HG03460 (cell line): Measurements from ENCODE around the gene SCN1A.
"Not testable (repeated sequence)": the region's sequence is repeated elsewhere in the genome, so short reads cannot be mapped to it uniquely, and the experiment has no call there.

Source experiments
- ATAC-seq: cut with Tn5 transposase; IDR thresholded peaks from one replicate; pipeline ENCODE4 v1.9.1; 2021; ENCODE audit not compliant: unreplicated experiment

SCN1A gene

GRCh38 chr2:165990846-165991245, 137.0 kb downstream of the SCN1A start:
- ATAC-seq, result no peak

GRCh38 chr2:165989851-165990250, 138.0 kb downstream of the SCN1A start:
- ATAC-seq, result no peak

DNA sequence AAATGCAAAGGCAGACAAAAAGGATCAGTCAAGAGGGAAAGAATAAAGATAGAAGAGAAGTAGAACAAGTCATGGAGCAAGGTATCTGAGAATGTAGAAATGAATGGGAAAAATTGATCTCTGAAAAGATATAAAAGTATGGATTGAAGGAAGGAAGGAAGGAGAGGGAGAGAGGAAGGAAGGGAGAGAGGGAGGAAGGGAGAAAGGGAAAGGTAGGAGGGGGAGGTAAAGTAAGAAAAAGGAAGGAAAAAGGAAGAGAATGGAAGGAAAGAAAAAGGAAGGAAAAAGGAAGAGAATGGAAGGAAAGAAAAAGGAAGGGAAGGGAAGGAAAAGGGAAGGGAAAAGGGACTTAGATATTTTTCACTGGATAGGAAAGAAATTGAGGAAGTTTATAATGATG, 142.7 kb downstream of the SCN1A start:
- no peak for ATAC-seq

DNA sequence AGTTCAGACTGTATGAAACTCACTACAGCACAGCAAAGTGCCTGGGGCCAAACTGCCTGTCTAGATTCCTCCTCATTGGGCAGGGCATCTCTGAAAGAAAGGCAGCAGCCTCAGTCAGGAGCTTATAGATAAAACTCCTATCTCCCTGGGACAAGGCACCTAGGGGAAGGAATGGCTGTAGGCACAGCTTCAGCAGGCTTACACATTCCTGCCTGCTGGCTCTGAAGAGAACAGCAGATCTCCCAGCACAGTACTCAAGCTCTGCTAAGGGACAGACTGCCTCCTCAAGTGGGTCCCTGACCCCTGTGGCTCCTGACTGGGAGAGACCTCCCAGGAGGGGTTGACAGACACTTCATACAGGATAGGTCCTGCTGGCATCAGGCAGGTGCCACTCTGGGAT, 155.7 kb downstream of the SCN1A start:
- not testable (repeated sequence) for ATAC-seq

DNA sequence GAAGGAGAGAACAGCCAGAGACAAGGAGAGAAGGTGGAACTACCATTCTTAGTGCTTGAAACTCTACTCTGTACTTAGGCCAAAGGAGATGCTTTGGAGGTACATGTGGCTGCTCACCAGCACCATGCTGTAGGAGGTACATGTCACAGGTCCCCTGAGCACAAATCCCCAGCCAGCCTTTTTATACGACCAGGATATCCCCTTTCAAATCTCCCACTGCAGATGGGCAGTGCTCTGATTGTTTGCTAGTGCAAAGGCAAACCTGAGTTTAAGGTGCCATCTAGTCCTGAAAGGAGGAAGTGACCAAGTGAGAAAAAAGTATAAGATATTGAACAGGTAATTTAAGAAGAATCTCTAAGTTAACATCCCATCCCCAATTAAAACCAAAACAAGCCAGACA, 157.2 kb downstream of the SCN1A start:
- no peak for ATAC-seq

GRCh38 chr2:165969227-165969626, 158.6 kb downstream of the SCN1A start:
- no peak for ATAC-seq

DNA sequence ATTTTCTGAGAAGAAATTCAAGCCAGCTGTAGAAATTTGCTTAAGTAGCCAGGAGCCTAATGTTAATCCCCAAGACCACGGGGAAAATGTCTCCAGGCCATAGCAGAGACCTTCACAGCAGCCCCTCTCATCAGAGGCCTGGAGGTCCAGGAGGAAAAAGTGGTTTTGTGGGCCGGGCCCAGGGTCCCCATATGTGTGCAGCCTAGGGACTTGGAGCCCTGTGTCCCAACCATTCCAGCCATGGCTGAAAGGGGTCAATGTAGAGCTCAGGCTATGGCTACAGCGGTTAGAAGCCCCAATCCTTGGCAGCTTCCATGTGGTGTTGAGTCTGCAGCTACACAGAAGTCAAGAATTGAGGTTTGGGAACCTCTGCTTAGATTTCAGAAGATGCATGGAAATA, 160.1 kb downstream of the SCN1A start:
- ATAC-seq, result no peak

DNA sequence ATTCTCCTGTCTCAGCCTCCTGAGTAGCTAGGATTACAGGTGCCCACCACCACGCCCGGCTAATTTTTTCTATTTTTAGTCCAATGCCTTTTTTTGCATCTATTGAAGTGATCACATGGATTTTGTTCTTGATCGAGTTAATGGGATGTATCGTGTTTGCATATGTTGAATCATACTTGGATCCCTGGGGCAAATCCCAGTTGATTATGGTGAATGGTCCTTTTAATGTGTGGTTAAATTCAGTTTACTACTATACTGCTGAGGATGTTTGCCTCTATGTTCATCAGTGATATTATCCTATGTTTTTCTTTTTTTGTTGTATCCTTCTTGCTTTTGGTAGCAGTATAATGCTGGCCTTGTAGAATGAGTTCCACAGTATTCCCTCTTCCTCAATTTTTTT, 166.0 kb downstream of the SCN1A start:
- no peak for ATAC-seq

DNA sequence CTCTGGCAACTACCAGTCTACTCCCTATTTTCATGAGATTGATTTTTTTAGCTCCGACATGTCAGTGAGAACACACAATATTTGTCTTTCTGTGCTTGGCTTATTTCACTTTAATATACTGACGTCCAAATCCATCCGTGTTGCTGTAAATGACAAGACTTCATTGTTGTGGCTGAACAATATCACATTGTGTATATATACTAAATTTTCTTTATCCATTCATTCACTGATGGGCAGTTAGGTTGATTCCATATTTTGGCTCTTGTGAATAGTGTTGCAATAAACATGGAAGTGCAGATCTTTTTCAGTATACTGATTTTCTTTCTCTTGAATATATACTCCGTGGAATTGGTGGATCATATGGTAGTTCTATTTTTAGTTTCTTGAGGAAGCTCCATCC, 168.4 kb downstream of the SCN1A start:
- no peak for ATAC-seq

GRCh38 chr2:165958313-165958960, 169.4 kb downstream of the SCN1A start:
- ATAC-seq, result no peak

- no peak for ATAC-seq
Observed at GRCh38 chr2:165957030-165957675, 170.7 kb downstream of the SCN1A start.

DNA sequence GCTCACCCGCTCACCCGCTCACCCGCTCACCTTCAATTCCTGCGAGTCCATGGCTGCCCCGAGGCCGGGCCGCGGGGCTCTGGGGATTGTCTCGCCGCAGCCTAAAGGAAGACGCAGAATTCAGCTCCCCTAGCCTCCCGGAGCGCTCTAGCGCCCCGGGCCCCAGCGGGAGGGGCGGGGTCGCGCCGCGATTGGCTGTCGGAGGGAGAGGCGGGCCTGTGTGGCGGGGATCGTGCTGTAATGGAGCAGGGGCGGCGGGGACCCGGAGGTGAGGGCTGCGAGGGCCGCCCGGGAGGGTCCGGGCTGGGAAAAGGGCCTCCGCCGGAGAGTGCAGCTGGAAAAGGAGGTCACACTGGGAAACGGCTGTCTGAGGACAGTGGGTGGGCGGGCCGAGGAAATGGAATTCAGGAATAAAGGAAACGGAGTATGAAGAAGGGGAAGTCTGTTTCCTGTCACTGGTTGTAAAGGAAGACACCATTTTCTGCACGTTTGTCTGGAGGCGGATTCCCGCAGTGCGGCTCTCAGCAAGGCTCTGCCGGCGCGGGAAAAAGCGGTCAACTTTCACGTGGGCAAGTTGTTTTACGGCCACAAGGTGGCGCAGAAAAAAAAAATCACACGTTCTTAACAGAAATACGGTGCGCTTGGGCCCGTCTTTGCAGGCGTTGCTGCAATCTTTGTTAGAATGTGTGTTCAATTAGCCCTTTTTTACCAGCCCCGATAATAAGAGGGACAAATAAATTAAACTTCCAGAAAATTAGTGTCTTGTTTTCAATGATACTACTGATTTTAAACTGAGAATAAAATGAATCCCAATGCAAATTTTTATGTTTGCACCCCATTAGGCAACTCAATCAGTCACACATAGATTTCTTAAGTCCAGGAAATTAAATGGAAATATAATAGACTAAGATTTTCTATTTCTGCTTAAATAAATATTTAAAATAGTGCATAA, 173.9 kb downstream of the SCN1A start, which contains the start of gene TTC21B:
Gene TTC21B (minus strand): TSS at position 122 of the 952 bp plus-strand sequence. CDS start 71 bp downstream, at position 51.
- peak; percentile 95 for ATAC-seq

DNA sequence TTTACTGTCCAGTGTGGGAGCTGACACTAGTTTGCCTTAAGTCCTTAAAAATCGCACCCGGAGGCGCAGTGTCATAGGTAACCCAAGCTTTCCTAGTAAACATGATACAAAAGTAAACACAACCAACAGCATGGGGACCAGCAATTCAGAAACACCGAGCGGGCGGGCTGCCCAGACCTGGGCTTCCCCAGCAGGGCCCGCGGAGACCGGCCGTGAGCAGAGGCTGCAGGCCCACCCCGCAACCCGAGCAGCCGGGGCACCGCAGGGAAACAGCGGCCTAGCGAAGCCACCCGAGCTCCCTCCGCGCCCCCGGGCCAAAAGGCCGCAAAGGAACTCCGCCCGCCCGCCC, 174.5 kb downstream of the SCN1A start:
- ATAC-seq, result peak; percentile 41

DNA sequence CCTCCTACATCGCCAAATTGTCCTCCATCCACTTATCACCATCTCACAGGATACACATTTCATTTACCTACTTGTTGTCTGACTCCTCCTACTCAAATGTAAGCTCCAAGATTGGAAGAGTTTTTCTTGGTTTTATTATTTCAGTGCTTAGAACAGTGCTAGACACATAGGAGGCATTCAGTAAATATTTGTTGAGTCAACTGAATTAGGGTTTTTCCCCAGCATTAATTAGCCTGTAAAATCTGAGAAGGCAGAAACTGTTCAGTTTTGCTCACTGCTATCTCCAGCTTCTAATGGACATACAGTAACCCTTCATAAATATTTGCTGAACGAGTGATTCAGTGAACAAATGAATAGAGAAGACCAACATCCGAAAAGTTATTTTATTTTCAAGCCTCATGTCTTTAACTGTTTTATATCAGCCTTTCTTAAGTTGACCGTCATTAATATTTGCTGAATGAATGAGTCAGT, 175.0 kb downstream of the SCN1A start:
- ATAC-seq, result no peak

DNA sequence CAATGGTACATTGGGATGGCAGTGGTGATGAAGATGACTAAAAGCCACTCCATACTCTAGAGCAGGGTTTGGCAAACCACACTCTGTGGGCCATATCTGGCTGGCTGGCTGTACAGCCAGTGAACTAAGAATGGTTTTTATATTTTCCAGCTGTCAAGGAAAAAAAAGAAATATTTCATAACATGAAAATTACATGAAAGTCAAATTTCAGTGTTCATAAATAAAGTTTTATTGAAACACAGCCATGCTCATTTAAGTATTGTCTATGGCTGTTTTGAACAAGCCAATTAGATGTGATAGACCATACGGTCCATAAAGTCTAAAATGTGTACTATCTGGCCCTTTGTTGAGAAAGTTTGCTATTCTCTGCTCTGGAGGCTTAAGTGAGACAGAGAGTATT, 175.7 kb downstream of the SCN1A start:
- ATAC-seq, result no peak

DNA sequence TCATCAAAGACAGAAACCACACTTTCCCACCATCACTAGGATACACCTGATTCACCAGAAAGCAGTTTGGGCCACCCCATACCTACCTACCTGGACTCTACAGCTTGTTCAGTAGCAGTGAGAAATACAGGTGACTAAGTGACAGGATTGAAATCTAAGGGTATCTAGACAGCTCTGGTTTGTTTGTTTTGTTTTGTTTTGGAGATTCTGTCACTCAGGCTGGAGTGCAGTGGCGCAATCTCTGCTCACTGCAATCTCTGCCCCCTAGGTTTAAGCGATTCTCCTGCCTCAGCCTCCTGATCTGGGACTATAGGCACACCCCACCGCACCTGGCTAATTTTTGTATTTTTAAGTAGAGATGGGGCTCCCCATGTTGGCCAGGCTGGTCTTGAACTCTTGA, 177.4 kb downstream of the SCN1A start:
- no peak for ATAC-seq

DNA sequence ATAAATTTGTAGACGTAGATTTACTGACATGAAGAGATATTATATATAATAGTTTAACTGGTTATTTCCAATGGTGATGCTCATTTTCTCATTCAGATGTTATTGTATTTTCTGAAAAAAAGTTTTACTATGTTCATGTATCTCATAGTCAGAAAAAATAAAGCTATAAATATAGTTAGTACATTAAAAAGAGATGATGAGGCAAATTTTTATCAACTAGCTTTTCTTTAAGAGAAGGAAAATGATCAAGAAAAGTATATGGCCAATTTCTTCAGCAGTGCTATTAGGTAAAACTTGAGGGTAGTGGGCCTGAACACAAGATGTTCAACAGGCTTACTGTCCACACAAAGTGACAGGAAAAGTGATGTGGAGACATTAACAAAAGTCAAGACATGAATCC, 186.0 kb downstream of the SCN1A start:
- ATAC-seq, result no peak

- ATAC-seq, result no peak
Observed at GRCh38 chr2:165938237-165938636, 189.6 kb downstream of the SCN1A start.
